HEK293 (cell line): ENCODE results near the gene PACSIN3.

Experiments
- CTCF ChIA-PET: fragments of 350-600 bp; formaldehyde crosslinking; extraction: SDS; loops from one replicate; lab custom pipeline; 2021; ENCODE audit warnings: antibody characterized with exemption; lab: Yijun Ruan, JAX
- POLR2A ChIA-PET: fragments of 300-600 bp; formaldehyde crosslinking; extraction: SDS; loops from one replicate; lab custom pipeline; 2020; ENCODE audit warnings: antibody characterized with exemption, inconsistent platforms; lab: Yijun Ruan, JAX
- H3K27ac ChIP-seq: fragments of 200-500 bp; sonication (Bioruptor generic); 2 replicates; pipeline ENCODE4 v1.5.1; 2014; ENCODE audit warnings: low read depth, low read length, control low read depth, inconsistent platforms; ENCODE audit errors: extremely low read depth
- H3K36me3 ChIP-seq, 2 experiments: fragments of 200-500 bp in 1 of 2; sonication (Bioruptor generic) in 1 of 2; 1 replicate in 1 of 2; 2 replicates in 1 of 2; pipeline ENCODE4 v1.5.1; 2014 to 2017; ENCODE audit warnings: inconsistent platforms in 2 of 2, low read length in 2 of 2; ENCODE audit not compliant: control insufficient read depth in 2 of 2, insufficient read depth in 1 of 2
- H3K4me1 ChIP-seq: fragments of 200-500 bp; sonication (Bioruptor generic); 2 replicates; pipeline ENCODE4 v1.5.1; 2014; ENCODE audit warnings: mild to moderate bottlenecking, low read length, inconsistent platforms; ENCODE audit not compliant: control insufficient read depth, insufficient read depth
- H3K4me3 ChIP-seq: 2 replicates; pipeline ENCODE4 v1.5.1; 2011; ENCODE audit warnings: low read depth, mild to moderate bottlenecking, control low read depth, low read length, moderate library complexity
- H3K9me3 ChIP-seq: fragments of 200-500 bp; sonication (Bioruptor generic); 2 replicates; pipeline ENCODE4 v1.5.1; 2014; ENCODE audit warnings: low read depth, low read length, inconsistent platforms; ENCODE audit not compliant: control insufficient read depth, insufficient read depth
- KLF1 ChIP-seq: fragments of 450-650 bp; formaldehyde crosslinking; IDR thresholded peaks from 2 replicates; pipeline ENCODE4 v1.5.1; 2016; ENCODE audit warnings: missing biosample characterization, missing genetic modification characterization
- OVOL3 ChIP-seq: fragments of 450-650 bp; formaldehyde crosslinking; IDR thresholded peaks from 2 replicates; pipeline ENCODE4 v1.5.1; 2016; ENCODE audit warnings: missing biosample characterization, missing genetic modification characterization
- PBX3 ChIP-seq: sonication (generic); formaldehyde crosslinking; IDR thresholded peaks from 2 replicates; pipeline ENCODE4 v1.8.1; 2022; ENCODE audit warnings: mild to moderate bottlenecking, moderate library complexity, missing genetic modification reagents
- PRDM1 ChIP-seq: fragments of 450-650 bp; formaldehyde crosslinking; IDR thresholded peaks from 2 replicates; pipeline ENCODE4; 2016; ENCODE audit warnings: missing biosample characterization, missing genetic modification characterization
- SCRT2 ChIP-seq: fragments of 450-650 bp; formaldehyde crosslinking; IDR thresholded peaks from 2 replicates; pipeline ENCODE4 v1.5.1; 2016; ENCODE audit warnings: missing biosample characterization, missing genetic modification characterization
- ZBTB48 ChIP-seq: fragments of 450-650 bp; formaldehyde crosslinking; IDR thresholded peaks from 2 replicates; pipeline ENCODE4 v1.5.1; 2016; ENCODE audit warnings: missing biosample characterization, missing genetic modification characterization
- ZFHX2 ChIP-seq: fragments of 450-650 bp; formaldehyde crosslinking; conservative IDR thresholded peaks from 2 replicates; pipeline ENCODE4 v1.5.1; 2016; ENCODE audit warnings: missing biosample characterization, missing genetic modification characterization
- ZNF19 ChIP-seq: fragments of 450-650 bp; formaldehyde crosslinking; IDR thresholded peaks from 2 replicates; pipeline ENCODE4; 2016; ENCODE audit warnings: missing biosample characterization, missing genetic modification characterization, low read depth
- ZNF324 ChIP-seq: fragments of 450-650 bp; formaldehyde crosslinking; IDR thresholded peaks from 2 replicates; pipeline ENCODE4 v1.5.1; 2016; ENCODE audit warnings: missing biosample characterization, missing genetic modification characterization
- ZNF341 ChIP-seq: fragments of 450-650 bp; formaldehyde crosslinking; IDR thresholded peaks from 2 replicates; pipeline ENCODE4; 2016; ENCODE audit warnings: low read depth, missing biosample characterization, missing genetic modification characterization
- ZNF521 ChIP-seq: fragments of 450-650 bp; formaldehyde crosslinking; IDR thresholded peaks from 2 replicates; pipeline ENCODE4 v1.5.1; 2017; ENCODE audit warnings: missing biosample characterization, mild to moderate bottlenecking, missing genetic modification characterization
- ZNF610 ChIP-seq: fragments of 450-650 bp; formaldehyde crosslinking; IDR thresholded peaks from 2 replicates; pipeline ENCODE4 v1.5.1; 2016; ENCODE audit warnings: missing biosample characterization, missing genetic modification characterization, borderline replicate concordance
- ZNF792 ChIP-seq: fragments of 450-650 bp; formaldehyde crosslinking; IDR thresholded peaks from 2 replicates; pipeline ENCODE4 v1.5.1; 2016; ENCODE audit warnings: missing biosample characterization, missing genetic modification characterization
- ZNF830 ChIP-seq: fragments of 450-650 bp; IDR thresholded peaks from 2 replicates; pipeline ENCODE4 v1.5.0; 2018; ENCODE audit warnings: missing biosample characterization, missing genetic modification characterization, low read depth, mild to moderate bottlenecking, moderate library complexity
- ZSCAN18 ChIP-seq: fragments of 450-650 bp; formaldehyde crosslinking; IDR thresholded peaks from 2 replicates; pipeline ENCODE4 v1.5.1; 2016; ENCODE audit warnings: missing biosample characterization, missing genetic modification characterization
- TF ChIP-seq, protein P1 (sequence below): fragments of 450-650 bp; formaldehyde crosslinking; IDR thresholded peaks from 2 replicates; pipeline ENCODE4 v1.5.1; 2016; ENCODE audit warnings: missing biosample characterization, missing genetic modification characterization
- TF ChIP-seq, protein P2 (sequence below): fragments of 450-650 bp; formaldehyde crosslinking; IDR thresholded peaks from 2 replicates; pipeline ENCODE4 v1.5.1; 2016; ENCODE audit warnings: missing biosample characterization, missing genetic modification characterization

Gene PACSIN3

DNA sequence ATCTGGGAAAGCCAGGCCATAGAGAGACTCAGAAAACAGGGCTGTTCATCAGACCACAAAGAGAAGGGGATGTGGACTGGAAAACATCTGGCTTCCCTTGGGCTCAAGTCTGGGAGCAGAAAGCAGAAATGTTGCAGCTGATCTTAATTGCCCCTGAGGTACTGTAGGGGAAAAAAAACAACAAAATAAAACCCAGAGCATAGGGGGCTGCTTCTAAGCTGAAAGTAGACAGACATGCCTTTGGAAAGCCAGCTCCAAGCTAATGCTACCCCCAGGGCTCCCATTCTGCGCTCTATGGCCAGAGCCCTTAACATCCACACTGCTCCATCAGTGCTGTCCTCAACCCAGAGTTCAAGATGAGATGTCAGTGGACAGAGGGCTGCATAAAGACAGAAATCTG, 2.0 kb upstream of the PACSIN3 start:
- ChIA-PET CTCF (interaction anchor here (0.5 to 3.8 kb wide), 5 partner anchors 8 to 48 kb away, joined by 3 to 18 read pairs (median 4); partner anchors contain the start of gene ARFGAP2), POLR2A (interaction anchor here (1.6 to 2.4 kb wide), 2 partner anchors 26 to 61 kb away, joined by 9 to 13 read pairs; partner anchors contain the start of genes ACP2 and DDB2)
- TF ChIP-seq ZFHX2 (tag by site-specific recombination) (no peak), KLF1 (tag by site-specific recombination) (no peak), ZNF830 (tag by site-specific recombination) (no peak), ZBTB48 (tag by site-specific recombination) (no peak), ZNF341 (tag by site-specific recombination) (no peak), ZNF19 (tag by site-specific recombination) (no peak), ZNF521 (tag by site-specific recombination) (no peak), ZNF610 (no peak), ZNF792 (tag by site-specific recombination) (no peak), PBX3 (CRISPR knock-in tag) (no peak), OVOL3 (tag by site-specific recombination) (no peak)
- TF ChIP-seq, protein P1, sequence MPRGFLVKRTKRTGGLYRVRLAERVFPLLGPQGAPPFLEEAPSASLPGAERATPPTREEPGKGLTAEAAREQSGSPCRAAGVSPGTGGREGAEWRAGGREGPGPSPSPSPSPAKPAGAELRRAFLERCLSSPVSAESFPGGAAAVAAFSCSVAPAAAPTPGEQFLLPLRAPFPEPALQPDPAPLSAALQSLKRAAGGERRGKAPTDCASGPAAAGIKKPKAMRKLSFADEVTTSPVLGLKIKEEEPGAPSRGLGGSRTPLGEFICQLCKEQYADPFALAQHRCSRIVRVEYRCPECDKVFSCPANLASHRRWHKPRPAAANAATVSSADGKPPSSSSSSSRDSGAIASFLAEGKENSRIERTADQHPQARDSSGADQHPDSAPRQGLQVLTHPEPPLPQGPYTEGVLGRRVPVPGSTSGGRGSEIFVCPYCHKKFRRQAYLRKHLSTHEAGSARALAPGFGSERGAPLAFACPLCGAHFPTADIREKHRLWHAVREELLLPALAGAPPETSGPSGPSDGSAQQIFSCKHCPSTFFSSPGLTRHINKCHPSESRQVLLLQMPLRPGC = no peak
- TF ChIP-seq, protein P2, sequence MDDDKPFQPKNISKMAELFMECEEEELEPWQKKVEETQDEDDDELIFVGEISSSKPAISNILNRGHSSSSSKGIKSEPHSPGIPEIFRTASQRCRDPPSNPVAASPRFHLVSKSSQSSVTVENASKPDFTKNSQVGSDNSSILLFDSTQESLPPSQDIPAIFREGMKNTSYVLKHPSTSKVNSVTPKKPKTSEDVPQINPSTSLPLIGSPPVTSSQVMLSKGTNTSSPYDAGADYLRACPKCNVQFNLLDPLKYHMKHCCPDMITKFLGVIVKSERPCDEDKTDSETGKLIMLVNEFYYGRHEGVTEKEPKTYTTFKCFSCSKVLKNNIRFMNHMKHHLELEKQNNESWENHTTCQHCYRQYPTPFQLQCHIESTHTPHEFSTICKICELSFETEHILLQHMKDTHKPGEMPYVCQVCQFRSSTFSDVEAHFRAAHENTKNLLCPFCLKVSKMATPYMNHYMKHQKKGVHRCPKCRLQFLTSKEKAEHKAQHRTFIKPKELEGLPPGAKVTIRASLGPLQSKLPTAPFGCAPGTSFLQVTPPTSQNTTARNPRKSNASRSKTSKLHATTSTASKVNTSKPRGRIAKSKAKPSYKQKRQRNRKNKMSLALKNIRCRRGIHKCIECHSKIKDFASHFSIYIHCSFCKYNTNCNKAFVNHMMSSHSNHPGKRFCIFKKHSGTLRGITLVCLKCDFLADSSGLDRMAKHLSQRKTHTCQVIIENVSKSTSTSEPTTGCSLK (tag by site-specific recombination) = no peak
- H3K4me1 ChIP-seq = peaks cover 9% of the 10 kb centered on the region
- no peak overlapping the region for H3K27ac ChIP-seq
- H3K4me3 ChIP-seq = no peak overlapping the region
- H3K36me3 ChIP-seq = peaks cover 0 to 8% of the 10 kb centered on the region in 2 experiments; a peak in 2 of 3 replicates
- H3K9me3 ChIP-seq = no peaks in the 10 kb centered on the region

- Histone ChIP-seq H3K36me3 (peaks cover 0 to 9% of the 10 kb centered on the region in 2 experiments; a peak in 2 of 3 replicates), H3K9me3 (no peaks in the 10 kb centered on the region), H3K4me3 (no peak overlapping the region), H3K4me1 (peaks cover 9% of the 10 kb centered on the region), H3K27ac (no peak overlapping the region)
- no peak for TF ChIP-seq ZSCAN18 (tag by site-specific recombination)
- TF ChIP-seq ZFHX2 (tag by site-specific recombination) = 0 out of 2 replicates have a peak, but pooled peaks have one; percentile 20
- TF ChIP-seq SCRT2 (tag by site-specific recombination) = 0 out of 2 replicates have a peak, but pooled peaks have one; percentile 19
- 0 out of 2 replicates have a peak, but pooled peaks have one; percentile 4 for TF ChIP-seq PRDM1 (tag by site-specific recombination)
- no peak for TF ChIP-seq ZNF324 (tag by site-specific recombination)
- POLR2A ChIA-PET = interaction anchor here (1.6 to 2.4 kb wide), 2 partner anchors 27 to 61 kb away, joined by 9 to 13 read pairs; partner anchors contain the start of genes ACP2 and DDB2
- CTCF ChIA-PET = interaction anchor here (0.5 to 3.8 kb wide), 7 partner anchors 9 to 61 kb away, joined by 3 to 18 read pairs (median 4); partner anchors contain the start of genes ACP2 and ARFGAP2
Observed at GRCh38 chr11:47187723-47188122, 1.5 kb upstream of the PACSIN3 start.
